Limb (tissue), 2 donors: ENCODE measurements around the gene ARHGAP20.
A peak's percentile ranks its signal among the peaks of the same experiment; 100 is the strongest.

Experiments used
- DNase-seq, 2 donors: peaks; one replicate each; pipeline ENCODE4 v3.0.0-alpha.2; 2016; ENCODE audit errors: extremely low spot score in 2 of 2

Gene ARHGAP20, protein sequence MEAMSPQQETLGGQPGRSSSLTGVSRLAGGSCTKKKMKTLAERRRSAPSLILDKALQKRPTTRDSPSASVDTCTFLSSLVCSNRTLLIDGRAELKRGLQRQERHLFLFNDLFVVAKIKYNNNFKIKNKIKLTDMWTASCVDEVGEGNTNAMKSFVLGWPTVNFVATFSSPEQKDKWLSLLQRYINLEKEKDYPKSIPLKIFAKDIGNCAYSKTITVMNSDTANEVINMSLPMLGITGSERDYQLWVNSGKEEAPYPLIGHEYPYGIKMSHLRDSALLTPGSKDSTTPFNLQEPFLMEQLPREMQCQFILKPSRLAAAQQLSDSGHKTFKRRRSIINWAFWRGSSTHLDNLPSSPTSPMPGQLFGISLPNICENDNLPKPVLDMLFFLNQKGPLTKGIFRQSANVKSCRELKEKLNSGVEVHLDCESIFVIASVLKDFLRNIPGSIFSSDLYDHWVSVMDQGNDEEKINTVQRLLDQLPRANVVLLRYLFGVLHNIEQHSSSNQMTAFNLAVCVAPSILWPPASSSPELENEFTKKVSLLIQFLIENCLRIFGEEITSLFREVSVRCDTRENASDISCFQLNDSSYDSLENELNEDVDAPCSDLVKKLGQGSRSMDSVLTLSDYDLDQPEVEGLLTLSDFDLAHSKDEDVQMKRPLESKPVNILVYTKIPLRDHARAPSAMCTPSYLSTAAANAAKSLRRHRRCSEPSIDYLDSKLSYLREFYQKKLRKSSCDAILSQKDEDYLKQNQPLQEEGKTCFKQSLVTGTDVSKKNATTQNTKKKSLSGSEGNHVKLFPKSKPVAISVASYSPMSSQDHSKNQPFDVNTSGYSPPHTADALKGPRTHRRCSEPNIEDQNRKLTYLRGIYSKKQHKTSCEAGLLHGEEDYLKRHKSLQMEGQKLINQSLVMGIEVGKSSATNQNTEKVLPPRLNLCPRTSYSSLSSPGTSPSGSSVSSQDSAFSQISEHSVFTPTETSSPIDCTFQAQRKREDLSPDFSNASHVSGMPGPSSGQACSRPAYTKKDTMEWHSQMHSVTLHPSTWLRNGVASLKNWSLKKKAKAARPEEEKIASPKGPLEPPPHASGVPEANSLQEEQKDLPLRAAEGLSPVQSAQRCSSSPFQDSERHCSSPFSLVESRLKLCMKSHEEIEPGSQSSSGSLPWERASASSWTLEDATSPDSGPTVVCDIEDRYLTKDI

DNA sequence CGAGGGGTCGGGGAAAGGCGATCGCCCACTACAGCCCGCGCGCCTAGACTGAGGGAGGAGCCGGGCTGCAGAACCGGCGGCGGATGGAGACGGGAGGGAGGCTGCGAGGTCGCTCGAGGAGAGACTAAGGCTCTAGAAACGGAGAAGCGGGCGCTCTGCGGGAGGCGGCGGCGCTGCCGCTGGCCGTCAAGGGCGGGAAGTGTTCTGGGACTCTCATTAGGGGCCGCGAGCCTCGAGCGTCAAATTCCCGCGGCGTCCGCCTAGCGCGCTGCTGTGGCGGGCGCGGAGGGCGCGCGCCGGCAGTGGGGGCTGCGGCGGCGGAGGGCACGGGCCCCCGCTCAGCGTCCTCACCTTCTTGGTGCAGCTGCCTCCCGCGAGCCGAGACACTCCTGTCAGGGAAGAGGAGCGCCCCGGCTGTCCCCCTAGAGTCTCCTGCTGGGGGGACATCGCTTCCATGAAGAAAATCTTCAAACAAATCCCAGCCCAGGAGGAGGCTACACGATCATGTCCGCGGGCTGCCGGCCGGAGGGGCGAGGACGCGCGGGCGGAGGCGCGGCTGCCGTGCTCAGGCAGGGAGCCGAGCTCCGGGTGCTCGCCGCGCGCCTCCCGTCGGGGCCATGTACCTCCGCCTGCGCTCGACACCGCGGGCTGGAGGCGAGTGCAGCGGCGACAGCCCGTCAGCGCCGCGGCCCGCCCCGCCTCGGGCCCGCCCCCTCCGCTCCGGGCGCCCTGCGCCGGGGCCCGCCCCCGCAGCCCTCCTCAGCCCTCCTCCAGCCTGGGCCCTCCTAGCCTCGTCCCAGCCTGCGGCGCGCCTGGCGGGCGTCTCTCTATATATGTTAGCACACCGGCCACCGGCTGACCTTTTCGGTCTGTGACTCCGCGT, at the start of gene ARHGAP20:
TSS of gene ARHGAP20 (minus strand) at position 662 of the 883 bp plus-strand sequence. CDS start at position 456, 206 bp downstream.
- DNase-seq = peak; percentile 73 to 82

- no peak for DNase-seq
These were observed 49.8 kb upstream of the ARHGAP20 start for GRCh38 chr11:110761991-110762390.

GRCh38 chr11:110761131-110761530, 48.9 kb upstream of the ARHGAP20 start:
- DNase-seq = no peak

GRCh38 chr11:110759972-110760381, 47.7 kb upstream of the ARHGAP20 start:
- peak in 1 of 2 donors; percentile 7 for DNase-seq

DNA sequence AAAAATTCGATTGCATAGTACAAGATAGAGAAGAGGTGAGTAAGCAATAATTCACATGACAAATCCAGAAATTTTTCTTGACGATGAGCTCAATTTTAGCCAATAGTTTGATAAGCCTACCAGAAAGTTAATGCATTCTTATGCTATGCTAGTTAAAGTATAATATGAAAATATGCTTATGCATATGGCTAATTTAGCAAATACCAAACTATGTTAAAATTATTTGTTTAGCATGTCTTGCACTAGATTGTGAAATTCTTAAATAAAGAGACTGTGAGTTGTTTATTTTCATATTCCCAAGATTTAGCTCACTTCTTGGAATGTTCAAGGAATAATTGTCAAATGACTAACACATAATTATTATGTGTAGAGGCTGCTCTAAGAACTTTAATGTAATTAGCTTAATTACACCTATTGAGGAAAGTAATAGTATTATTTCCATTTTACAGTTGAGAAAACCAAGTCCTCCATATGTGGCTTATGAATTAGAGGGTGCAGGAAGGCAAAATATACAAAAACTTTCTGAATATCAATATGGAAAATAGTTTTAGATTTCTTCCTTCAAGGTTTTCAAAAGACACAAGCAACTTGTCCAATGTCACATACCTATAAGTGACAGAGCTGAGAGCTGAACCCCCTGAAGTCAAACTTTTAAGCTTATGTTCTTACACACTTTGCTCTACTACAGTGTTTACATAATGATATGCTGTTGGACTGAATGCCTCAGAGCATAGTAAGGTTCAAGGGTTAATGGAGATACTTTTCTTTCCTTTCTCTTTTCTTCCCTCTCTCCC, 45.9 kb upstream of the ARHGAP20 start:
- no peak for DNase-seq

DNA sequence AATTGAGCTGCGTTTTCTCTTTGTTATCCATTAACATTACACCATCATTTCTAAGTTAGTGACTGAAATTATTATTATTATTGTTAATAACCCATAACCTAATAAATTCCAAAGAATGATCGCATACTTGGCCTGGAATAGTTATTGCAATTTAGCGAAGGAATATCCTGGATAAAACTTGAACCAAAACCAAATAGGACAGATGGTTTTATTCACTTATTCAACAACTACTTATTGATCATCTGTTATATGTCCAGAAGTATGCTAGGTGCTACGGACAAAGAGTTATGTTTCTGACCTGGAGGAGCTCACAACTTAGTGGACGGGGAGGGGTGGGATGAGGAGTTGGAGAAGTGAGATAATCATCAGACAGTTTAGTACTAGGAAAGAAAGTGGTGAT, 44.8 kb upstream of the ARHGAP20 start:
- DNase-seq = no peak

GRCh38 chr11:110755941-110756340, 43.7 kb upstream of the ARHGAP20 start:
- DNase-seq = no peak

DNA sequence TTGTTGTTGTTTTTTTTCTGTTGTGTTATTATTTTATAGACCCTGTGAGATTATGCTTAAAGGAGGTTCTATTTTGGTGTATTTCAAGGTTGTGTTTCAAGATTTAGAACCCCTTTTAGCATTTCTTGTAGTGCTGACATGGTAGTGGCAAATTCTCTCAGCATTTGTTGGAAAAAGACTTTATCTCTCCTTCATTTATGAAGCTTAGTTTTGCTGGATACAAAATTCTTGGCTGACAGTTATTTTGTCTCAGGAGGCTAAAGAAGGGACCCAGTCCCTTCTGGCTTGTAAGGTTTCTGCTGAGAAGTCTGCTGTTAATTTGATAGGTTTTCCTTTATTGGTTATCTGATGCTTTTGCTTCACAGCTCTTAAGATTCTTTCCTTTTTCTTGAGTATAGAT, 40.7 kb upstream of the ARHGAP20 start:
- DNase-seq = no peak

GRCh38 chr11:110750100-110750499, 37.9 kb upstream of the ARHGAP20 start:
- DNase-seq = no peak

GRCh38 chr11:110747531-110747930, 35.3 kb upstream of the ARHGAP20 start:
- no peak for DNase-seq

DNA sequence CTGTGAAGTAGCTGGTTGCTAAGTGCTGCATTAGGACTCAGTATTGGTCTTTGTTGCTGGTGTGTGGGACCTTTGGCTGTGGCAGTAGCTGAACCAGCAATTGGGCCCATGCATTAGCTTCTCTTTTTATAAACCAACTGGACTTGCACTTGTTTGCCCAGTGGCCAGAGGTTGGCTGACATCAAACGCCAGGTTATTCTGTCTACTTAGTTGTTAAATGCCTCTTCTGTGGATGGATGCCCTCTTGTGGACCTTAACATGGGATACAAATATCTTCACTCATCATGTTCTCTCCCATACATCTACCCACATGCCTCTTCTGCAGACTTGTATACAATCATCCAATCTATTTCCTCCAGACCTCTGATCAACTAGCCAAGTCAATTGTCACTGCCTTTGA, 26.4 kb upstream of the ARHGAP20 start:
- DNase-seq = no peak

- DNase-seq = no peak
These were observed 25.4 kb upstream of the ARHGAP20 start for GRCh38 chr11:110737593-110737992.

- no peak for DNase-seq
These were observed 23.9 kb upstream of the ARHGAP20 start for GRCh38 chr11:110736171-110736553.

DNA sequence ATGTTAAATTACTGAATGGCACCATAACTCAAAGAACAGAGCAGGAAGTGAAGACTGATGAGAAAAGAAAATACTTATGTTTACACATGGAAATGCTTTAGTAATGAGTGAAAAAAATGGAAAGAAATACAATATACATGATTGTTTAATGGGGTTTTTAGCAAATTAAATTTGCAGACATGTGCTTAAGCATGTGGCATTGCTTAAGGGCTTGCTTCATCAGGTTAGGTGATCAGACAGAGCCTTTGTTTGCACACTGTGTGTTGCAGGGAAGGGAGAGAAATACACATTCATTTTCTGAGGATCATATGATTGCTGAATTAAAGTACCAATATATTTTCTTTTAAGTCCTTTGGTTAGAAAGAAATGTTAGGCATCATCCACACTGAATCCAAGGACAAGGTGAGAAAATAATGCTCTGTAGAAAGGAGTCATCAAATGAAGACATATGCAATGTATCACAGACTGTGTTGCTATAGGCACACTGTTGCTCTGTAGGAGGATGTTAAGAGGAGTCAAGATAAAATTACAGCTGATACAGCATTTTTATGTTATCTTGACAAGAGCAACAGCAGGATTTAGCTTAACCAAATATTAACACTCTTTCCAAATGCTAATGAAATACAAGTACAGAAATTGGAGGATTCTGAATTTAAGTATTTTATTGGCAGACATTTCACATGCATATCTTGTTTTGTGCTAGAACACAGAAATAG, 23.4 kb upstream of the ARHGAP20 start:
- DNase-seq = no peak

DNA sequence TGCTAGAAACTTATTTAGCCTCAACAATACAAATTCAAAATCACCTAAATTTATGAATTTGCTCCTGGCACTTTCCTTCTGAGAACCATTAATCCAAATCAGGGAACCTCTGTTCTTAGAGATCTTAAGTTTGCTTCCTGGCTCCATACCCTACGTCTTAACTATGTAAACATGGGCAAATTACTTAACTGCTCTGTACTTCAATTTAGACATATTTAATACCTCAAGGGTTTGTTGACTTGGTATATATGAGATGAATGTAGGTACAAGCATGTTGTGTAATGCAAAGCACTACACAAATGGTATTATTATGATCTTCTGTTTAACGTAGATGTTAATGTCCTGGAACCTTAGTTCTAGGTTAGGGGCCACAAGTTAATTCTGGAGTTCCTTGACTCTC, 22.6 kb upstream of the ARHGAP20 start:
- no peak for DNase-seq

GRCh38 chr11:110730773-110731172, 18.5 kb upstream of the ARHGAP20 start:
- DNase-seq = no peak

DNA sequence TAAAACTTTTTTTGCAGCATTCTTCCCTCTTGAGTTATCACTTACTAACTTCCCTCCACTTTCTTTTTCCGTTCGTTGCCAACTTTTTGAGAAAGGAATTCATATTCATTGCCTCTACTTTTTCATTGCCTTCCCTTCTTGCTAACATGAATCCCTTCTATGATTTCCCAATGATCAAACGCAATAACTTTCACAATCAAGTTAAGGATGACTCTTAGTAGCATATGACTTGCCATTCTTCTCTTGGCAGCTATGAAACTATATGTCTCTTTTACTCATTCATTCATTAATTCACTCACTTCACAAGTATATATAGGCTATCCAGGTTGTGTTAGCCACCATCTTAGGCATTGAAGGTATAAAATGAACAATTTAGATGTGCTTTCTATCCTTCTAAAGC, 16.6 kb upstream of the ARHGAP20 start:
- DNase-seq = no peak

DNA sequence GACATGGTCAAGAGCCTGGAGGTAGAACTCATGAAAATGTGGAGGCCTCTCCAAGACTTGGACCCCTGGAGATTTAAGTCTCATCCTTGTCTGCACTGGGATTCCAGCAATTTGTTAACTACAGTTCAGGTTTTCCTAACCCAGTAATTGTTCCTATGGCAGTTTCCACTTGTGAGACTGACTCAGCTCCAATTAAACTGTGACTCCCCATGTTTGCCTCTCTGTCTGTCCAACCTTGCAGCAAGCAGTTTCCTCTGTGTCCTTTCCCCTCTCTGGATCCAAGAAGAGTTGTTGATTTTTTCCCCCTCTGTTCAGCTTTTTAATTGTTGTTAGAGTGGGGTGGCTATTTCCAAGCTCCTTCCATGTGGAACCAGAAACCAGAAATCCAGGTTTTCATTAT, 16.2 kb upstream of the ARHGAP20 start:
- no peak for DNase-seq

DNA sequence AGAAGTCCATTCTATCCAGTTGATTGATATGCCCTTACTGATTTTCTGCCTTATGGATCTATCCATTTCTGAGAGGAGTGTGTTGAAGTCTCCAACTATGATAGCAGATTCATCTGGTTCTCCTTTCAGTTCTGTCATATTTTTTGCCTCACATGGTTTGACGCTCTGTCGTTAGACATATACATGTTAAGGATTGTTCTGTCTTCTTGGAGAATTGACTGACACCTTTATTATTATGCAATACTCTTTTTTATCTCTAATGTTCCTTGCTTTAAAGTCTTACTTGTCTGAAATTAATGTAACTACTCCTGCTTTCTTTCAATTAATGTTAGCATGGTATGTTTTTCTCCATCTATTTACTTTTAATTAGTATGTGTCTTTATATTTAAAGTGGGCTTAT, 12.1 kb upstream of the ARHGAP20 start:
- DNase-seq = no peak
